ENCODE measurements around the gene SECISBP2.
"Not testable (repeated sequence)": the region's sequence is repeated elsewhere in the genome, so short reads cannot be mapped to it uniquely, and the experiment has no call there.

The SECISBP2 gene

DNA sequence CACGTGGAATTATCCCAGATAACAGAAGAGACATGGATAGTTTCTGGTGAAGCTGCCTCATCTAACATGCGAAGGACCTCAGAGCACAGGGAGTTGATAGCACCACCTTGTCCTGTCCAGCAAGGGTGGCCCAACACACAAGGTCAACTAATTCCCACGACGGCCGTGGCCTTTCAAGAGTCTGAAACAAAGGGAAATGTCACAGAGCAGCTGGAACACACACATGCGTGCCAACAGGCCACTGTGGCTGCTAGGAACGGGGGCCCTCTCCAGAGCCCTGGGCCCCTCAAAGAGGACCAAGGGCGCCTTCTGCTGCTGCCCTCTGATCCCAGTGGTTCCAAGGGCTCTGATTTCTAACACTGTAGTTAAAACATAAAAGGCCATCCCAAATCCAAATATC is 50.7 kb downstream of the SECISBP2 start:
- TF ChIP-seq POLR2AphosphoS5 (IDR thresholded peaks at IDR 0.05; ENCODE audit: low read depth, low read length) (no peak), POLR2A (IDR thresholded peaks at IDR 0.05; ENCODE audit: low read depth, low read length) (no peak), TAF1 (IDR thresholded peaks at IDR 0.05; ENCODE audit: borderline replicate concordance, low read depth, low read length) (no peak)
- FAIRE-seq (no peak), DNase-seq (ENCODE audit: insufficient read length) (no peak)

DNA sequence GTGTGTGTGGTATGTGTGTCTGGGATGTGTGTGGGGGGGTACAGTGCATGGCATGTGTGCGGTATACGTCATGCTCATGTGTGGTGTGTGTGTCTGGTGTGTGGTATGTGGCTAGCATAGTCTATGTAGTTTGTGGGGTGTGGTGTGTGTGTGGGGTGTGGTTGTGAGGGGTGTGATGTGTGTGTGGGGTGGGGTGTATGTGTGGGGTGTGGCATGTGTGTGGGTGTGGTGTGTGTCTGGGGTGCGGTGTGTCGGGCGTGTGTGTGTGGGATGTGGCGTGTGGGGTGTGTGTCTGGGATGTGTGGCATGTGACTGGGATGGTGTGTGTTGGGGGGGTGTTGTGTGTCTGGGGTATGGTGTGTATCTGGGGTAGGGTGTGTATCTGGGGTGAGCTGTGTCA is 52.3 kb downstream of the SECISBP2 start:
- TF ChIP-seq POLR2AphosphoS5 (IDR thresholded peaks at IDR 0.05; ENCODE audit: low read depth, low read length) (no peak), POLR2A (IDR thresholded peaks at IDR 0.05; ENCODE audit: low read depth, low read length) (no peak), TAF1 (IDR thresholded peaks at IDR 0.05; ENCODE audit: borderline replicate concordance, low read depth, low read length) (no peak)
- no peak for DNase-seq (ENCODE audit: insufficient read length)
- FAIRE-seq: peak; percentile 70

DNA sequence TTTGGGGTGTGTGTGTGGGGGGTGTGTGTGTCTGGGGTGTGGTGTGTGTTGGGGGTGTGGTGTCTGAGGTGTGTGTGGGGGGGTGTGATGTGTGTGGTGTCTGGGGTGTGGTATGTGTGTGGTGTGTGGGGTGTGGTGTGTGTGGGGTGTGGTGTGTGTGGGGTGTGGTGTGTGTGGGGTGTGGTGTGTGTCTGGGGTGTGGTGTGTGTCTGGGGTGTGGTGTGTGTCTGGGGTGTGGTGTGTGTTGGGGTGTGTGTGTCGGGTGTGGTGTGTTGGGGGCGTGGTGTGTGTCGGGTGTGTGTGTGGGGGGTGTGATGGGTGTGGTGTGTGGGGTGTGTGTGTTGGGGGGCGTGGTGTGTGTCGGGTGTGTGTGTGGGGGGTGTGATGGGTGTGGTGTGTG is 53.5 kb downstream of the SECISBP2 start:
- peak; percentile 97 for FAIRE-seq
- DNase-seq (ENCODE audit: insufficient read length): not testable (repeated sequence)

DNA sequence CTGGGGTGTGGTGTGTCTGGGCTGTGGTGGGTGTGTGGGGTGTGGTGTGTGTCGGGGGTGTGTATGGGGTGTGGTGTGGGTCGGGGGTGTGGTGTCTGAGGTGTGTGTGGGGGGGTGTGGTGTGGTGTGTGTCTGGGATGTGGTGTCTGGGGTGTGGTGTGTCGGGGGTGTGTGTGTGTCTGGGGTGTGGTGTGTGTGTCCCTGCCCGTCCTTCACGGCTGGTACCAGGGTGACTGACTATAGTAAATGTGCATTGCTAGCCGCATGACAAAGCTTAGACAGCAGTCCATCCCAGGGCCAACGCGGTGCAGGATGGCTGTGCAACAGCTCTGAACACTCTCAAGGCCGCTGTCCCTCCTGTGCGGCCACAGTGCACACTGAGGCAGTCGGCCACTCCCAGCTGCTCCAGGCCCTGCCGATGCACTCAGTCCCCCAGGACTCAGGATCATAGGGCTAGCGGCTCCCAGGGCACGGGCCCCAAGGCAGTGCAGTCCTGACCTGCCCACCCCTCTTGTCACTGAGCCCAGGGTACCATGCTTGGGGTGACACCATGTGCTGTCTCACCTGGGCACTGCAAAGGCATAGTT is 54.0 kb downstream of the SECISBP2 start:
- FAIRE-seq (no peak), DNase-seq (ENCODE audit: insufficient read length) (no peak)
- no peak for TF ChIP-seq TAF1 (IDR thresholded peaks at IDR 0.05; ENCODE audit: borderline replicate concordance, low read depth, low read length)
- no peak for TF ChIP-seq POLR2AphosphoS5 (IDR thresholded peaks at IDR 0.05; ENCODE audit: low read depth, low read length)
- TF ChIP-seq POLR2A (IDR thresholded peaks at IDR 0.05; ENCODE audit: low read depth, low read length): no peak; the same call in 1 of the 2 replicates

DNA sequence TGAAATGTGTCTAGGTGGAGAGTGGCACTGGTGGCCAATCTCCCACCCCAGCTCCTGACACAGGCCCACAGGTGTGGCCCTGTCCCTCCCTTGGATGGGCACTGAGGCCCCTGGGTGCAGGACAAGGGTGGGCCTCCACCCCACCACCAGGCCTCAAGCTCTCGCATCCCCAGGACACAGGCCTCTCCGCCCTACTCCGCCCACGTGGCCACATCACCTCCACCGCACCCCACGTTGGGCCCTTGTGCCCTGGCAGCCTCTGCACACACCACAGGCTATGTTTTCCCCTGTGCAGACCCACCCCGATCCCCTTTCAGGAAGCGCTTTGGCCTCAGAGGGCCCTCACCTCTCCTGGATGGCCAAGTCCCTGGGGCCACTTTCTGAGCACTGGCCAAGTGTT is 54.7 kb downstream of the SECISBP2 start:
- FAIRE-seq (no peak), DNase-seq (ENCODE audit: insufficient read length) (no peak)
- TF ChIP-seq POLR2AphosphoS5 (IDR thresholded peaks at IDR 0.05; ENCODE audit: low read depth, low read length): no peak
- TF ChIP-seq TAF1 (IDR thresholded peaks at IDR 0.05; ENCODE audit: borderline replicate concordance, low read depth, low read length): no peak
- no peak for TF ChIP-seq POLR2A (IDR thresholded peaks at IDR 0.05; ENCODE audit: low read depth, low read length)

DNA sequence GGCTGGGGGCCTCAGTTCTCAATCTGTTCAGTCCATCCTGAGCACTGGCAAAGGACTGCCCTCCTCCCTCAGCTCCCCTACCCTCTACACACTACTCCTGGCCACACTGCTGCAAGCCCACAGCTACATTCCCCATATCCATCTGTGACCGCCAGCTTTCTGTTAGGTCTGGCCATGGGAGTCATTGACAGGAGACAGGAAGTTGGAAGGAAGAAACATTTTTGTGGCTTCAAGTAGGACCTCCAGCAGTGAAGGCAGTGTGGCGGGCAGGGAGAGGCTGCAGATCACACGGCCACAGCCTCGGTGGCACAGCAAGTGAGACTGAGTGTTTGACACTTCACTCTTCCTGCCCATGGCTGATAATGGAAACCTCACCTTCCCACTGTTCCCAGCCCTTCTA is 55.9 kb downstream of the SECISBP2 start:
- DNase-seq (ENCODE audit: insufficient read length) (no peak), FAIRE-seq (no peak)
- TF ChIP-seq POLR2A (IDR thresholded peaks at IDR 0.05; ENCODE audit: low read depth, low read length): no peak
- peak; percentile 48 for TF ChIP-seq POLR2AphosphoS5 (IDR thresholded peaks at IDR 0.05; ENCODE audit: low read depth, low read length)

DNA sequence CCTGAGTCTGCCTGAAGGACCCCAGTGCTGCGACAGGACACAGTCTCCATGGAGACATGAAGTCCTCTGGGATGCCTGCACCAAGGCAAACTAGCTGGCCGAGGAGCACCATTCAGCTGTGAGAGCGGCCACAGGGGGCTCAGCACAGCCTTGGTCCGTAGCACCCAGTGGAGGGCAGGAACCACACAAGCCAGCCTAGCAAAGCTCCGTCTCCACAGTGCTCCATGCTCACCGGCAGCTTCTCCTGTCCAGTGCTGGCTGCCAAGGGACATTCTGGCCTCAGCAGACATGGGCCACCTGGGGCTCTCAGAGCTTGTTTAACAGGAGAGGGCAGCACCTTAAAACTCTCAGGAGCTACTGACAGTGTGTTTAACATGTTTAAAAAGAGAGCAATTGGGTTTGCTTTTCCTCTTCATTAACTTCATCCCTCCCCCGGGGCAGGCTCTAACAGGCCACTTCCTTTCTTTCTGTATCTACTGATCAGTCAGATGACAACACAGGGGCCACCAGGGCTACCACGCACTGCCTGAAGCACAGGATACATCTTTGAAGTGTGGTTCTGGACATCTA is 57.0 kb downstream of the SECISBP2 start:
- DNase-seq (ENCODE audit: insufficient read length) (no peak), FAIRE-seq (peak; percentile 74)
- TF ChIP-seq POLR2AphosphoS5 (IDR thresholded peaks at IDR 0.05; ENCODE audit: low read depth, low read length) (peak; percentile 75), TAF1 (IDR thresholded peaks at IDR 0.05; ENCODE audit: borderline replicate concordance, low read depth, low read length) (no peak), POLR2A (IDR thresholded peaks at IDR 0.05; ENCODE audit: low read depth, low read length) (peak; percentile 52; the same call in 1 of the 2 replicates)

DNA sequence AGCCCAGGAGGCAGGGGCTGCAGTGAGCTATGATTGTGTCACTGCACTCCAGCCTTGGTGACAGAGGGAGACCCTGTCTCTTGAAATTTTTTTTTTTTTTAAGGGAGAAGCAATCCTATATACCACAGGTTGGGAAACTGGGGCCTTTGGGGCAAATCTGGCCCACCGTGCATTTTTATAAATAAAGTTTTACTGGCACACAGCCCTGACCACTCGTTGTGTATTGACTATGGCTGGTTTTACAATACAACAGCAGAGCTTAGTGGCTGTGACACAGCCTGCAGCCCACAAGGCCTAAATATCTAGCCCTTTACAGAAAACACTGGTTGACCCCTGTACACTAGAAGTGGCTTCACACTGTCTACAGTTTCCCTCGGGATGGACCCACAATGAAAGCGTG is 58.0 kb downstream of the SECISBP2 start:
- no peak for FAIRE-seq
- no peak for TF ChIP-seq TAF1 (IDR thresholded peaks at IDR 0.05; ENCODE audit: borderline replicate concordance, low read depth, low read length)
- no peak for TF ChIP-seq POLR2A (IDR thresholded peaks at IDR 0.05; ENCODE audit: low read depth, low read length)
- TF ChIP-seq POLR2AphosphoS5 (IDR thresholded peaks at IDR 0.05; ENCODE audit: low read depth, low read length): no peak
- no peak for DNase-seq (ENCODE audit: insufficient read length)

DNA sequence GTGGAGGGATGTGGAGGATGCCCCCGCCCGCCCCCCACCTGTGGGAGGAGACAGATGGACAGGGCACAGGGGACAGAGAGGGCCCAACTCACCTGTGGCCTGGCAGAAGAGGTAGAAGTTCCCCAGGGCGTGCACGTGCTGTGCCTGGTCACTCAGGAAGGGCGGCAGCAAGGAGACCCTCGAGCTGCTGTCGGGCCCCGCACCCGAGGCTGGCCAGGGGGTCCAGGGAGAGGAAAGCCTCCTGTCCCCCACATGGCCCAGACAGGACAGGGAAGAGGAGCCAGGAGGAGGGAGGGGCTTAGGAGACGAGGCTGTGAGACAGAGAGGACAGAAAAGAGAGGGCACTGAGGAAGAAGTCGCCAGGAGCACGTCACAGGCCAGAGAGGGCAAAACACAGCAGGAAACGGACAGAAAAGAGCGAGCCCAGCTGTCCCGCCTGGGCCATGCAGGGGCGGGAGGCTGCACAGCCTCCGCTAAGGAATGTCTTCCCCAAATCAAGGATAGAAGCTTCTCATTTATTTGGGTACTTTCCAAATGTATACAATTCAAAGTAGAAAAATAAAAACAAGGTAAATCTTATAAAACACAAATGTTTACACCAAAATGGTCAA is 58.5 kb downstream of the SECISBP2 start:
- DNase-seq (ENCODE audit: insufficient read length): no peak
- no peak for TF ChIP-seq TAF1 (IDR thresholded peaks at IDR 0.05; ENCODE audit: borderline replicate concordance, low read depth, low read length)
- no peak for TF ChIP-seq POLR2A (IDR thresholded peaks at IDR 0.05; ENCODE audit: low read depth, low read length)
- 0 out of 2 replicates have a peak, but pooled peaks have one; percentile 6 for TF ChIP-seq POLR2AphosphoS5 (IDR thresholded peaks at IDR 0.05; ENCODE audit: low read depth, low read length)
- no peak for FAIRE-seq

DNA sequence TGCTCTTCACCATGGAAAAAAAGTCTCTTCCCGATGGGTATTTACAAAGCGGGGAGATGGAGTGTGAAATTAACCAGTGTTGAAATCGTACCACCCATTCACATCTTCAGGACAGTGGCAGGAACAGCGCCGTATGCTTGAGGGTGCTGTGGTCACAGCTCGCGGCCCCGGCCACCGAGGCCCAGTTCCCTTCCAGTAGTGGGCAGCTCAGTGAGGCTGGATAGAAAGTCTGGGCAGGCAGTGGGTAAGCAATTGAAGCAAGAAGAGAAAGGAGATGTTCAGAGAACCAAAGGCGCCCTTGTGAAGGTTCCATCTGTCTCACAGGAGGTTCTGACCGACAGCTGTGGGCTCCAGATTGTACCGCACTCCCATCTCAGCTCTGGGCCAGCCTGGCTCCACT is 59.1 kb downstream of the SECISBP2 start:
- DNase-seq (ENCODE audit: insufficient read length) (no peak), FAIRE-seq (no peak)
- TF ChIP-seq POLR2AphosphoS5 (IDR thresholded peaks at IDR 0.05; ENCODE audit: low read depth, low read length): no peak
- TF ChIP-seq TAF1 (IDR thresholded peaks at IDR 0.05; ENCODE audit: borderline replicate concordance, low read depth, low read length): no peak
- no peak for TF ChIP-seq POLR2A (IDR thresholded peaks at IDR 0.05; ENCODE audit: low read depth, low read length)

DNA sequence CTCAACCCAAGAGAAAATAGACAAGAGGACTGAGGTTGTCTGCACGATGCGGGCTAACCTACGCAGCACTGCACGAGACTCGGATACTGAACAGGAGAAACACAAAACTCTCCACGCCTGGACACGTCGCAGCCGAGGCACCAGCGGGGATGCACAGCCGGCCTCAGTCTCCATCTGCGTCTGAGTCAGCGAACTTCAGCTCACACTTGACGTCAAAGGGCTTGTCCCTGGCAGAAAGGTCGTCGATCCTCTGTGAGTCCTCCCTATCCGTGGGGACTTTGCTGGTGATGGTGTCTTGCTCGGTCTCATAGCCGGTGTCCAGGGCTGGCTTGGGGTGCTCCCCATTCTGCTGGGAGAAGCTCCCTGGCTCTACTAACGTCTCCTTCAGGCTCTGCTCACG is 60.2 kb downstream of the SECISBP2 start:
- FAIRE-seq (no peak), DNase-seq (ENCODE audit: insufficient read length) (no peak)
- TF ChIP-seq POLR2A (IDR thresholded peaks at IDR 0.05; ENCODE audit: low read depth, low read length): no peak
- peak; percentile 52; the same call in 1 of the 2 replicates for TF ChIP-seq POLR2AphosphoS5 (IDR thresholded peaks at IDR 0.05; ENCODE audit: low read depth, low read length)

DNA sequence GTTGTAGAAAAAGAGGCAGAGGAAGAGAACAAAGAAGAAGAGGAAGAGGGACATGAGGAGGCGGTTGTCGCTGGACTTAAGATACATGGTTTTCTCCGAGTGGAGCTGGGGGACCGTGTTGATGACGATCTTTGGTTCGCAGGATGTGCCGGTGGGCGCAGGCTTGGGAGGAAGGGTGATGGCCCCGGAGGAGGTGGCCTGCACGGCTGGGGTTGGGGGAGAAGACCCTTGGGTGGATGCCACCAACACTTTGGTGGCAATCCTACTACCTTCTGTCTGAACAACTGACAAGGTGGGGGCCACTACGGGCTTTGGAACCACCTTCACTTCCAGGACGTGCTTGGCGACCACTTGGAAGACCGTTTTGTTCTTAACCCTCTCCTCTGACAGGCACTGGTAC is 60.7 kb downstream of the SECISBP2 start:
- TF ChIP-seq TAF1 (IDR thresholded peaks at IDR 0.05; ENCODE audit: borderline replicate concordance, low read depth, low read length) (no peak), POLR2A (IDR thresholded peaks at IDR 0.05; ENCODE audit: low read depth, low read length) (peak; percentile 24; the same call in 1 of the 2 replicates)
- FAIRE-seq (no peak), DNase-seq (ENCODE audit: insufficient read length) (no peak)
